ENCODE results near the gene GRAMD1B. TPM values are rescaled to one million over a fixed set of nuclear protein-coding genes. Genes with fewer than 3 reads are reported as not detected.

Gene GRAMD1B
- total RNA-seq, 4 donors from 2014 or later = 0.30 to 1.5 (median 0.68) TPM

- DNase-seq (ENCODE audit: low spot score in 2 of 2) = no peak
- H3K4me3 ChIP-seq (ENCODE audit: low read depth, poor library complexity, severe bottlenecking) = no peak overlapping the region
- TF ChIP-seq, protein P1, sequence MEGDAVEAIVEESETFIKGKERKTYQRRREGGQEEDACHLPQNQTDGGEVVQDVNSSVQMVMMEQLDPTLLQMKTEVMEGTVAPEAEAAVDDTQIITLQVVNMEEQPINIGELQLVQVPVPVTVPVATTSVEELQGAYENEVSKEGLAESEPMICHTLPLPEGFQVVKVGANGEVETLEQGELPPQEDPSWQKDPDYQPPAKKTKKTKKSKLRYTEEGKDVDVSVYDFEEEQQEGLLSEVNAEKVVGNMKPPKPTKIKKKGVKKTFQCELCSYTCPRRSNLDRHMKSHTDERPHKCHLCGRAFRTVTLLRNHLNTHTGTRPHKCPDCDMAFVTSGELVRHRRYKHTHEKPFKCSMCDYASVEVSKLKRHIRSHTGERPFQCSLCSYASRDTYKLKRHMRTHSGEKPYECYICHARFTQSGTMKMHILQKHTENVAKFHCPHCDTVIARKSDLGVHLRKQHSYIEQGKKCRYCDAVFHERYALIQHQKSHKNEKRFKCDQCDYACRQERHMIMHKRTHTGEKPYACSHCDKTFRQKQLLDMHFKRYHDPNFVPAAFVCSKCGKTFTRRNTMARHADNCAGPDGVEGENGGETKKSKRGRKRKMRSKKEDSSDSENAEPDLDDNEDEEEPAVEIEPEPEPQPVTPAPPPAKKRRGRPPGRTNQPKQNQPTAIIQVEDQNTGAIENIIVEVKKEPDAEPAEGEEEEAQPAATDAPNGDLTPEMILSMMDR (IDR thresholded peaks at IDR 0.05) = no peak
- TF ChIP-seq POLR2A (IDR thresholded peaks at IDR 0.05) = no peak
- intact Hi-C loops (cut with DNase I; ENCODE audit: low total_unique reads) = no loop called here
- 57 to 59% methylated on average over 14 of the region's 14 CpGs for WGBS, 2 donors
Observed at GRCh38 chr11:123588117-123588863, 158.2 kb downstream of the GRAMD1B start.

DNA sequence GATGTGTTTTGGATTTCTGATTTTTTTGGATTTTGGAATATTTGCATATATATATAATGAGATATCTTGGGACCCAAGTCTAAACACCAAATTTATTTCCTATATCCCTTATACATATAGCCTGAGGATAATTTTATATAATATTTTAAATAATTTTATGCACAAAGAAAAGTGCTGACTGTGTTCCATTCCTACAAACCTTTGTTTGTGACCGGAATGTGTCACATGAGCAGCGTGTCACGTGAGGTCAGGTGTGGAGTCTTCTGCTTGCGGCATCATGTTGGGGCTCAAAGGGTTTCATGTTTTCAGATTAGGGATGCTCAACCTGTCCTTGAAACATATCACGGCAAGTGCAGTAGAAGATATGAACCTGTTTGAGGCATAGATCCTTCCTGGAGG lies 158.8 kb downstream of the GRAMD1B start:
- TF ChIP-seq, protein P1 (IDR thresholded peaks at IDR 0.05) = no peak
- no peak for TF ChIP-seq POLR2A (IDR thresholded peaks at IDR 0.05)
- H3K4me3 ChIP-seq (ENCODE audit: low read depth, poor library complexity, severe bottlenecking) = no peak overlapping the region
- intact Hi-C loops (cut with DNase I; ENCODE audit: low total_unique reads) = no loop called here
- DNase-seq (ENCODE audit: low spot score in 2 of 2) = no peak
- 94 to 97% methylated on average over 5 of the region's 5 CpGs for WGBS, 2 donors

DNA sequence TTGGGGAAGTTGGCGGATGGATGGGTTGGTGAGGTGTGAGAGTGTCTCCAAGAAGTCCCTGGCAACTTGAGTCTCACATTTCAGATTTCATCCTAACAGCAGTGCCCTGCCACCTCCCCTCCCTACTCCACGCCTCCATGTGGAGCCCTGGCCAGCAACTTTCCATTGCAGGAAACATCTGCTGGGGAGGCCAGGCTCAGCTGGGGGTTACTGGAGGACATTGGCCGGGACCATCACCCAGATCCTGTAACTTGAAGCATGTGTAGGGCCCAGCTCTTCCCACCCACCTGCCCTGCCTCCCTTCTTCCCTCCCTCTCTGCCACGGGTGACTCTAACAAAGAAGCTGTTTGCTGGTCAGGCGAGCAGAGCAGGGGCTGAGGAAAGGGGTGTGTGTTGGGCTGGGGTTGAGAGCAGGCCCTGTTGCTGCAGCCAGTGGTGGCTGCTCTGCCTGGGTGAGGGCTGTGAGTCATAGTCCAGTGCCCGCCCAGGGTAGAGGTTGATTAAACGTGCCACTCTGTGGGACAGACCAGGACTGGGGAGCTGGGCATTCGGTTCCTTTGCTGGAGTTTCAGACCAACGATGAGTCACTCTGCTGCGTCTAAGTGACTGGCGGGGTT lies 160.3 kb downstream of the GRAMD1B start:
- intact Hi-C loops (cut with DNase I; ENCODE audit: low total_unique reads) = no loop called here
- WGBS, 2 donors = 49 to 53% methylated on average over 9 of the region's 11 CpGs

GRCh38 chr11:123593570-123593969 lies 163.5 kb downstream of the GRAMD1B start:
- DNase-seq (ENCODE audit: low spot score in 2 of 2) = no peak
- 90 to 91% methylated on average over 5 of the region's 6 CpGs for whole genome bisulfite sequencing, 2 donors
- intact Hi-C loops (cut with DNase I; ENCODE audit: low total_unique reads) = no loop called here
- TF ChIP-seq, protein P1 (IDR thresholded peaks at IDR 0.05) = no peak
- TF ChIP-seq POLR2A (IDR thresholded peaks at IDR 0.05) = no peak
- no peak overlapping the region for H3K4me3 ChIP-seq (ENCODE audit: low read depth, poor library complexity, severe bottlenecking)

More for the DNA sequence above, 160.3 kb downstream of the GRAMD1B start:
- no peak overlapping the region for H3K4me3 ChIP-seq (ENCODE audit: low read depth, poor library complexity, severe bottlenecking)
- no peak for DNase-seq (ENCODE audit: low spot score in 2 of 2)
- TF ChIP-seq, protein P1 (IDR thresholded peaks at IDR 0.05) = no peak
- TF ChIP-seq POLR2A (IDR thresholded peaks at IDR 0.05) = no peak

GRCh38 chr11:123594188-123594901 lies 164.3 kb downstream of the GRAMD1B start:
- no peak for DNase-seq (ENCODE audit: low spot score in 2 of 2)
- H3K4me3 ChIP-seq (ENCODE audit: low read depth, poor library complexity, severe bottlenecking) = no peak overlapping the region
- WGBS, 2 donors = 90 to 92% methylated on average over 8 of the region's 8 CpGs
- intact Hi-C loops (cut with DNase I; ENCODE audit: low total_unique reads) = no loop called here
- TF ChIP-seq, protein P1 (IDR thresholded peaks at IDR 0.05) = no peak
- no peak for TF ChIP-seq POLR2A (IDR thresholded peaks at IDR 0.05)
